HG03066 (cell line): Measurements from ENCODE around the gene LTA.

Experiments
- ATAC-seq: cut with Tn5 transposase; IDR thresholded peaks from one replicate; pipeline ENCODE4 v1.9.1; 2021; ENCODE audit warnings: low read depth; ENCODE audit not compliant: unreplicated experiment

The LTA gene

GRCh38 chr6:31572041-31572911 is at the start of gene LTA:
LTA (plus strand) TSS chr6:31572289; CDS start chr6:31572743, 454 bp downstream.
- peak; percentile 52 for ATAC-seq

GRCh38 chr6:31525553-31525931 is 46.5 kb upstream of the LTA start:
- ATAC-seq, result no peak

- no peak for ATAC-seq
Measured at GRCh38 chr6:31525932-31526591, 46.0 kb upstream of the LTA start.

GRCh38 chr6:31528307-31528777 is 43.7 kb upstream of the LTA start:
- ATAC-seq, result no peak

GRCh38 chr6:31528821-31529328 is 43.2 kb upstream of the LTA start, which contains the start of gene MCCD1:
MCCD1 (plus strand) TSS chr6:31528962; CDS start chr6:31529015, 53 bp downstream.
- no peak for ATAC-seq

- no peak for ATAC-seq
Measured at GRCh38 chr6:31529329-31530150, 42.5 kb upstream of the LTA start.

GRCh38 chr6:31530659-31531058 is 41.4 kb upstream of the LTA start:
- ATAC-seq, result no peak

- no peak for ATAC-seq
Measured at GRCh38 chr6:31531162-31531561, 40.9 kb upstream of the LTA start.

- ATAC-seq, result no peak
Measured at GRCh38 chr6:31531771-31532643, 40.1 kb upstream of the LTA start.

GRCh38 chr6:31532644-31533454 is 39.2 kb upstream of the LTA start:
- no peak for ATAC-seq

GRCh38 chr6:31533455-31533841 is 38.6 kb upstream of the LTA start:
- no peak for ATAC-seq

- no peak for ATAC-seq
Measured at GRCh38 chr6:31534011-31534410, 38.1 kb upstream of the LTA start.

GRCh38 chr6:31534521-31535040 is 37.5 kb upstream of the LTA start:
- ATAC-seq, result no peak

GRCh38 chr6:31535538-31536324 is 36.4 kb upstream of the LTA start:
- ATAC-seq, result no peak

- ATAC-seq, result no peak
Measured at GRCh38 chr6:31538805-31539400, 33.2 kb upstream of the LTA start.

GRCh38 chr6:31540640-31541039 is 31.4 kb upstream of the LTA start:
- no peak for ATAC-seq

- ATAC-seq, result no peak
Measured at GRCh38 chr6:31541059-31541657, 30.9 kb upstream of the LTA start.
